ENCODE results near the gene ISM1. TPM values are rescaled to one million over a fixed set of nuclear protein-coding genes. Genes with fewer than 3 reads are reported as not detected.

The ISM1 gene
- polyA plus RNA-seq, 3 donors: not detected

GRCh38 chr20:13340088-13340487 is 119.0 kb downstream of the ISM1 start:
- no peaks in the 10 kb centered on the region for H3K4me1 ChIP-seq (ENCODE audit: control insufficient read depth in 1 of 2, insufficient read depth in 2 of 2, low read length in 2 of 2)
- H3K9me3 ChIP-seq (replicated peaks in 1 of 2; ENCODE audit: control insufficient read depth in 1 of 2, insufficient read depth in 1 of 2, low read length in 2 of 2): peaks cover 0 to 11% of the 10 kb centered on the region in 2 donors
- no peak overlapping the region for H3K27ac Mint-ChIP-seq
- no peaks in the 10 kb centered on the region for H3K27me3 ChIP-seq (ENCODE audit: control insufficient read depth in 2 of 2, insufficient read depth in 2 of 2, low read length in 2 of 2)
- no peak overlapping the region for H3K9ac ChIP-seq (ENCODE audit: insufficient read depth, low read length, poor library complexity, severe bottlenecking)
- peaks cover 2 to 20% (median 7%) of the 10 kb centered on the region in 7 donors for H3K9me3 Mint-ChIP-seq
- H3K4me2 ChIP-seq (replicated peaks; ENCODE audit: extremely low read depth, low read length, poor library complexity, severe bottlenecking): no peak overlapping the region
- no peaks in the 10 kb centered on the region for H4K20me1 ChIP-seq (ENCODE audit: insufficient read depth, low read length)
- no peaks in the 10 kb centered on the region for H3K79me2 ChIP-seq (ENCODE audit: insufficient read depth, low read length)
- no peaks in the 10 kb centered on the region for H3K36me3 Mint-ChIP-seq
- no peaks in the 10 kb centered on the region for H3K36me3 ChIP-seq (replicated peaks in 1 of 2; ENCODE audit: control insufficient read depth in 1 of 2, insufficient read depth in 2 of 2, low read length in 2 of 2)
- TF ChIP-seq, protein P1, sequence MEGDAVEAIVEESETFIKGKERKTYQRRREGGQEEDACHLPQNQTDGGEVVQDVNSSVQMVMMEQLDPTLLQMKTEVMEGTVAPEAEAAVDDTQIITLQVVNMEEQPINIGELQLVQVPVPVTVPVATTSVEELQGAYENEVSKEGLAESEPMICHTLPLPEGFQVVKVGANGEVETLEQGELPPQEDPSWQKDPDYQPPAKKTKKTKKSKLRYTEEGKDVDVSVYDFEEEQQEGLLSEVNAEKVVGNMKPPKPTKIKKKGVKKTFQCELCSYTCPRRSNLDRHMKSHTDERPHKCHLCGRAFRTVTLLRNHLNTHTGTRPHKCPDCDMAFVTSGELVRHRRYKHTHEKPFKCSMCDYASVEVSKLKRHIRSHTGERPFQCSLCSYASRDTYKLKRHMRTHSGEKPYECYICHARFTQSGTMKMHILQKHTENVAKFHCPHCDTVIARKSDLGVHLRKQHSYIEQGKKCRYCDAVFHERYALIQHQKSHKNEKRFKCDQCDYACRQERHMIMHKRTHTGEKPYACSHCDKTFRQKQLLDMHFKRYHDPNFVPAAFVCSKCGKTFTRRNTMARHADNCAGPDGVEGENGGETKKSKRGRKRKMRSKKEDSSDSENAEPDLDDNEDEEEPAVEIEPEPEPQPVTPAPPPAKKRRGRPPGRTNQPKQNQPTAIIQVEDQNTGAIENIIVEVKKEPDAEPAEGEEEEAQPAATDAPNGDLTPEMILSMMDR (IDR thresholded peaks at IDR 0.05): no peak
- peaks cover 0 to 5% (median 2%) of the 10 kb centered on the region in 3 donors for H3K27me3 Mint-ChIP-seq (ENCODE audit: low read depth in 3 of 3)
- H2AFZ ChIP-seq (ENCODE audit: insufficient read depth, low read depth, low read length, poor library complexity, severe bottlenecking): no peak overlapping the region
- H3K4me3 Mint-ChIP-seq: no peak overlapping the region
- no CpG with 5 or more reads among the region's 2 CpGs for WGBS (ENCODE audit: insufficient coverage)
- H3K4me1 Mint-ChIP-seq: no peaks in the 10 kb centered on the region
- intact Hi-C loops (cut with micrococcal nuclease): no loop called here
- DNase-seq: no peak
- no peak overlapping the region for H3K27ac ChIP-seq (ENCODE audit: low read depth in 1 of 2, low read length in 2 of 2)
- no peak overlapping the region for H3K4me3 ChIP-seq (replicated peaks in 1 of 3; ENCODE audit: low read depth in 2 of 3, low read length in 3 of 3)

GRCh38 chr20:13341737-13342393 is 120.8 kb downstream of the ISM1 start:
- Histone ChIP-seq H3K4me2 (replicated peaks; ENCODE audit: extremely low read depth, low read length, poor library complexity, severe bottlenecking) (no peak overlapping the region), H3K27me3 (ENCODE audit: control insufficient read depth in 2 of 2, insufficient read depth in 2 of 2, low read length in 2 of 2) (no peaks in the 10 kb centered on the region), H3K36me3 (replicated peaks in 1 of 2; ENCODE audit: control insufficient read depth in 1 of 2, insufficient read depth in 2 of 2, low read length in 2 of 2) (no peaks in the 10 kb centered on the region), H3K4me1 (ENCODE audit: control insufficient read depth in 1 of 2, insufficient read depth in 2 of 2, low read length in 2 of 2) (no peaks in the 10 kb centered on the region), H3K4me3 (replicated peaks in 1 of 3; ENCODE audit: low read depth in 2 of 3, low read length in 3 of 3) (no peak overlapping the region), H4K20me1 (ENCODE audit: insufficient read depth, low read length) (no peaks in the 10 kb centered on the region), H3K9ac (ENCODE audit: insufficient read depth, low read length, poor library complexity, severe bottlenecking) (no peak overlapping the region), H3K79me2 (ENCODE audit: insufficient read depth, low read length) (no peaks in the 10 kb centered on the region), H3K9me3 (replicated peaks in 1 of 2; ENCODE audit: control insufficient read depth in 1 of 2, insufficient read depth in 1 of 2, low read length in 2 of 2) (peaks cover 0 to 16% of the 10 kb centered on the region in 2 donors), H3K27ac (ENCODE audit: low read depth in 1 of 2, low read length in 2 of 2) (no peak overlapping the region), H2AFZ (ENCODE audit: insufficient read depth, low read depth, low read length, poor library complexity, severe bottlenecking) (no peak overlapping the region)
- Mint-ChIP-seq H3K36me3 (no peaks in the 10 kb centered on the region), H3K27ac (no peak overlapping the region), H3K4me1 (no peaks in the 10 kb centered on the region), H3K27me3 (ENCODE audit: low read depth in 3 of 3) (peaks cover 0 to 5% (median 2%) of the 10 kb centered on the region in 3 donors), H3K9me3 (peaks cover 2 to 26% (median 11%) of the 10 kb centered on the region in 7 donors), H3K4me3 (no peak overlapping the region)
- WGBS (ENCODE audit: insufficient coverage): 92% methylated on average over 8 of the region's 9 CpGs
- TF ChIP-seq, protein P1 (IDR thresholded peaks at IDR 0.05): no peak
- DNase-seq: no peak
- intact Hi-C loops (cut with micrococcal nuclease): no loop called here
